Kidney glomerular epithelial cell (primary cell): ENCODE measurements around the gene GHITM.
"Not testable (repeated sequence)": the region's sequence is repeated elsewhere in the genome, so short reads cannot be mapped to it uniquely, and the experiment has no call there.

Source experiments
- DNase-seq: peaks from one replicate; lab custom pipeline; 2025; lab: John Stamatoyannopoulos, UW

Gene GHITM

DNA sequence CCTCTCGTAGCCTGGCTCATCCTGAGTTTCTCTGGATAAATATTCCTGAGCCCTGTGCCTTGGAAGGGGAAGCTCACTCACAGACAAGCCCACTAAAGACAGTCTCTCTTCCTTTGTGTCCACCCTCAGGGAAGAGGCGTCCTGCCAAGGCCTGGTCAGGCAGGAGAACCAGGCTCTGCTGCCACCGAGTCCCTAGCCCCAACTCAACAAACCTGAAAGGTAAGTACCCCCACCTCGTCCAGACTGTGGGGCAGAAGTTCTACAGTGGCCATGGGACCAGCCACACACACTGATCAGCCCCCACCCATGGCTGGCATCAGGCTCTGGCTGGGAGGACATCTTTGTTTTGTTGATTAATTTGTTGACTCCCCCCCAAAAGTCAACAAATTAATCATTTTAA, 37.0 kb downstream of the GHITM start:
- no peak for DNase-seq

DNA sequence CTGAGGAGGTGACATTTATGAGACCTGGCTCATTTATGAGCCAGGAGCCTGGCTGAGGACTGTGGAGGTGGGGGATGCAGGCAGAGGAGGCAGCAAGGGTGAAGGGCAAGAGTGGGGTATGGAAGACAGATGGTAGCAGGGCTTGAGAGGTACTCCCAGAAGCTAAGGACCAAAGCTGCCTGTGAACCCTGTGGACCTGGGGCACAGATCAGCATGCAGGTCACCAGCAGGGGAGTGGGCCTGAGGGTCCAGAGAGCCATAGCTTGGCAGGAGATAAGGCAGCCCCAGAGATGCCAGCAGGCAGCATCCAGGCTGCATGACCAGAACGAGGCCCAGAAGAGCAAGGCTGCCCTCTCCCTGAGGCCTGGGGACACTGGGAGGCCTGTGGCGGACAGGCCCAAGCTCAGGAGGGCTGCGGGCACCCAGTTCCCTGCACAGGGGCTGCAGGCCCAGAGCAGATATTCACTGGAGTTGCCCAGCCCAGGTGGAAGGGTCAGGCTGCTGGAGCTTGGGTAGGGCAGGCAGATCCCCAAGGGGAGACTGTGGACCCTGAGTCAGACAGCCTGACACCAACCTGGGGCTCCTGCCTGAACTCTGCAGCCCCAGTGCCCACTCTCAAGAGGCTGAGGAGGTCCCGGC, 37.6 kb downstream of the GHITM start:
- DNase-seq = no peak

DNA sequence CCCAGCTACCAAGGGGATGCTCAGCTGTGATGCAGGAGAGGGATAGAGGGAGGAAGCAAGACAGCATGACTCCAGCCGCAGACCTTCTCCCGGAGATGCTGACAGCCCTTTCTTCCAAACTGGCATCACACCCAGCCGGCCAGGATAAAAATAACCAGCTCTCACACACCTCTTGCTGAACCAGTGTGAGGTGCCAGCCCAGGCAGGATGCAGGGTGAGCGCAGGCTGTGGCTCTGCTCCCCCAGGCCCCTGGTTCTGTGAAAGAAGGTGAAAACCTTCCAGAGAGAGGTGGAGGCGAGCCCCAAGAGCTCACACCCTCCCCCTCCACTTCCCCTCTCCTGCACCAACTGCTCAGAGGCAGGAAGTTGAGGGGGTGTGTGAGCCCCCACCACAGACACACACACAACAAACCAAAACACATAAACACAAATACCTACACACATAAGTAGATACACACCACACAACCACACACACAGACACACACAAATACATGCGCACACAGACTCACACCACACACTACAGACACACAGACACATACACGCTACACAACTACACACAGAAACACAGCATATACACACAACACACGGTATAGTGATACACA, 38.3 kb downstream of the GHITM start:
- DNase-seq = no peak

DNA sequence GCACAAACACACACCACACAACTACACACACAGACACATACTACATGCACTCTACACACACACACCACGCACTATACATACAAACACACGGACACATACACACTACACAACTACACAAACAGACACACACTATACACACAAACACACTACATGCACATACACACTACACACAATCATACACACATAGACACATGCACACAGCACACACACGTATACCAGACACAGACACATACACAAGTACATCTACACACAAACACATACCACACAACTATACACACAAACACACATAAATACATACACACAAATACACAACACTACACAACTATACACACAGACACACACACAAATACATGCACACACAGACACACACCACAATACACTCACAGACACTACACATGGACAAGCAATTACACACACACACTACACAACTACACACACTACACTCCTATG, 38.9 kb downstream of the GHITM start:
- no peak for DNase-seq

DNA sequence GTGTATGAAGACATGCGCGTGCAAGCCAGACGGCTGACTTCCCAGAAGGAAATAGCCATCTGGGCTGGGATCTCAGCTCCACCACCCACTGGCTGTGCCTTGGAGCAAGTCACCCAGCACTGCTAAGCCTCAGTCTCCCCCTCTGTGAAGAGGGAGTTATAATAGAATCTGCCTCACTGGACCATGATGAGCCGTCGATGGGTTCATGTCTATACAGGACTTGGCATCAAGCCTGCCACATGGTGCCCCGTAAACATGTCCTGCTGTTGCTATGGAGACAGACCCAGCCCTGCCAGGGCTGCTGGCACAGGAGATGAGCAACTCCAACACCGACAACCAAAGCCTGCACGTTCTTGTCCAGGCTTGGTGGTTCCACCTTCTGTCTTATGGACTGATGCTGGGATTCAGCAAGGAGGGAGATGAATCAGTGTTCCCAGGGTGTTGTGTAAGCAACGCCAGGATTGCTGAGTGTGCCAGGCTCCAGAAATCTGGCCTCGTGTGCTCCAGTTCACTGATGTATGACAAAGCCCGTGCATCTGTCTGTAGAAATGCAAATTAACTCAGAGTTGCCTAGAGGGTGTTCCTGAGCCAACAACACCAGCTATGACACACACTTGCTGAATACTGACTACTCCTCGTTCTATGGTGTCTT, 39.9 kb downstream of the GHITM start:
- peak; percentile 98 for DNase-seq

DNA sequence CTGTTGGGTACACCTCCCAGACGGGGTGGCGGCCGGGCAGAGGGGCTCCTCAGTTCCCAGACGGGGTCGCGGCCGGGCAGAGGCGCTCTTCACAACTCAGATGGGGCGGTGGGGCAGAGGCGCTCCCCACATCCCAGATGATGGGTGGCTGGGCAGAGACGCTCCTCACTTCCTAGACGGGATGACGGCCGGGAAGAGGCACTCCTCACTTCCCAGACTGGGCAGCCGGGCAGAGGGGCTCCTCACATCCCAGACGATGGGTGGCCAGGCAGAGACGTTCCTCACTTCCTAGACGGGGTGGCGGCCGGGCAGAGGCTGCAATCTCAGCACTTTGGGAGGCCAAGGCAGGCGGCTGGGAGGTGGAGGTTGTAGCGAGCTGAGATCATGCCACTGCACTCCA, 41.1 kb downstream of the GHITM start:
- not testable (repeated sequence) for DNase-seq

DNA sequence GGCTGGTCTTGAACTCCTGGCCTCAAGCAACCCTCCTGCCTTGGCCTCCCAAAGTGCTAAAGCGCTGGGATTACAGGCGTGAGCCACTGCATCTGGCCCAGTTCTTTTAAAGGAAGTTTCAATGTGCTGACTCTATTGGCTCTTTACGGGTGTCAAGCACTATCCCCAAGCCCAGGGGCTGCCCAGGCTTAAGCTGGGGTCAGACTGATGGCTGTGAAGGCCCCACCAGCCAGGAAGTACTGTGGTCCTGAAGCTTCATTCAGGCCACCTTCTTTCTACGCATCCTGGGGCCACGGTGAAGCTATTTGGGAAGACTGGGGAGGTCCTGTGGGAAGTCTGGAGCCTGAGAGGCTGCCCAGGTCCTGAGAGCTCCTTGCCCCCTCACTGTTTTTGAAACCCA, 42.3 kb downstream of the GHITM start:
- no peak for DNase-seq

DNA sequence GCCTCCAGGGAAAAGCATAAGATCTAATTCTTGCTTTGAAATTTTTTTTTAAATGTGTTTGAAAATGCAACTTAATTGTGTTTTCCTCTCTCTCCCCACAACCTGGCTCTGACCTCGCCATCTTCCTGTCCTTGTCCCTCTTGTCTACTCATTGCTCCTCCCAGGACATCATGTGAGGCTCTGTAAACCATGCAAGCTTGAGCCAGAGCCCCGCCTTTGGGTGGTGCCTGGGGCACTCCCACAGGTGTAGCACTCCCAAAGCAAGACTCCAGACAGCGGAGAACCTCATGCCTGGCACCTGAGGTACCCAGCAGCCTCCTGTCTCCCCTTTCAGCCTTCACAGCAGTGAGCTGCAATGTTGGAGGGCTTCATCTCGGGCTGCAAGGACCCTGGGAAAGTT, 45.2 kb downstream of the GHITM start:
- DNase-seq = no peak

DNA sequence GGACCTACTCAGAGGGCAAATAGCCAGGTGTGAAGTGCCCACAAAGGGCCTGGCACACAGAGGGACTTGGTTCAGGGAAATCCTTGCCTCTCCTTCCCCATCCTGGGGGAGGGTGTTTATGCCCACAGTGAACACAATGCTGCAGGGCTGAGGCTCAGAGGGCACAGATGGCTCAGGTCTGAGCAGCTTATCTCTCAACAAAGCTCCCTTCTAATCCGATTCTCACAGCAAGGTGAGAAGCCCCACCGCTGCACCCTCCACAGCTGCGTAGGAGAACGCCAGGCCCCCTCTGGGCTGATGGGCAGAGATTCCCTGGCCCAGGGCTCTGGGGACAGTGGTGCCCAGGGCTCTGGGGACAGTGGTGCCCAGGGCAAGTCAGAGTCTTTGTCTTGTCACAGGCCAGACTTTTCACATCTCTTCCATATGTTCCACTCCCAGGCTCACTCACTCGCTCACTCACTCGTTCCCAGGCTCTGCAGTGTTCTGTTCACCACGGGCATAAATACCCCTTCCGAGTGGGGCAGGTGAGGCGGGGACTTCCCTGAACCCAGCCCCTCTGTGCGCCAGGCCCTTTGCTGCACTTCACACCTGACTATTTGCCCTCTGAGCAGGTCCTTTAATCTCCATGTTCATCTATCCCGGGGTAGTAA, 46.3 kb downstream of the GHITM start:
- DNase-seq = no peak

DNA sequence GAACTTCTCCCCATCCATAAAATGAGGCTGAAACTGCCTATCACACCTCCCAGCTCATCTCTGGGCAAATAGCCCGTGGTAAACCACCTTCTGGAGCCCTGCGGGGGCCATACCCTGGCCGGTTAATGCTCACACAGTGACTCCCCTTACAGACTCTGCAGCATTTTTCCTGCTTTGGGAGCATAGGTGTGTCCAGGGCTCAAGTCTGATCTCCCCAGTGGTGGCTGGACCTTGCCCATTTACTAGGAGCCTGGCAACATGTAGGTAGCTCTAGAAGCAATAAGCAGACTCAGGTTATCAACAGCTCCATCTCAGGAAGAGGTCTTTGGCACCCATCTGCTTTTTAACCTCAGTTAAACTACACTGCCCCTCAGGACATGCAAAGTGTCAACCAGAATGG, 49.5 kb downstream of the GHITM start:
- no peak for DNase-seq

DNA sequence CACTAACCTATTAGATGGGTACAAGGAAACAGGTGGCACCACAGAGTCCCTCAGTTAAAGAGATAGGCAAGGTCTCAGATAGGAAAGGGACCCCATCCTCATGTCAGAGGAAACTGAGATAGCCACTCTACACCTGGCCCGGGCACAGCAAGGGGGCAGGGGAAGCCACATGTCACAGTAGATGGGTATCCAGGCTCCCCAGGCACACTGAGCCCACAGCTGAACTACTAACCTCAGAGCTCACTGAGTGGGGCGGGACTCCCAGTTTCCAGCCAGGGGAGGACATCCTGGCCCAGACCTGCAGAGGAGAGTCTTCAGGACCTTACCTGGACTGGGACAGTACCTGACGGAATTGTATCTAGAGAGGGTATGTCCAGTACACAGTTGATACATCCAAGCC, 51.3 kb downstream of the GHITM start:
- DNase-seq = no peak

DNA sequence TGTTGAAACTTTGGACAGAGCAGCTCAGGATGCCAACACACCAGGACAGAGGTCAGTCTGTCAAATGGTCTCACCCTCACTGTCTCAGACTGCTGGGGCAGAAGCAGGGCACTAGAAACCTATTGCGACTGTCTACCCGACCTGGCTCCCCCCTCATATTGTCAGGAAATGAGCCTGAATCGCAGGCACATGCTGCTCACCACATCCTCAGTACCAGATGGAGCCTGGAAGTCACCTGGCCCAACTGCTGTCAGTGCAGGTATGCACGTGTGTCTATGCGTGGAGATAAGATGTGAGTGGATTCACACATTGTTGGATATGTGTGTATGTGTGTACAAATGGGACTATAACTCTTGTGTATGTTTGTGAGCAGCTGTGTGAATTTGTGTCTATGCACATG, 51.8 kb downstream of the GHITM start:
- DNase-seq = no peak

DNA sequence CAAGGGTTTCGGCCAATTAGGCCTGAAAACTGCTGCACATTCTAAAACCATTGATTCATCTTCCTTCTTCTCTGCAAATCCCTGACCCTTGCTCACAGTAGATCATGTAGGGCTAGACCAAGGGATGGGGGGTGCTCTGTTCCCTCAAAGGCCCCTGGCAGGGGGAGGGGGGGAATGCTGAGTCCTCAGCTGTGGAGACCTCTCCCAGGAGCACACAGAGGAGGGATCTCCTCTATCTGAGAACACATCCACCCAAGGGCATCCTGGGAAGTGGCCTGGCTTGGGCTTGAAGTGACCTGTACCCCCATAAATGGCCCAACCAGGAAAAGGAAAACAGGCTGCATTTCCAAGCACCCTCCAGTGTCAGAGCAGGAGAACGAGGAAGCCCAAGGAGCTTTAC, 54.0 kb downstream of the GHITM start:
- DNase-seq = no peak

DNA sequence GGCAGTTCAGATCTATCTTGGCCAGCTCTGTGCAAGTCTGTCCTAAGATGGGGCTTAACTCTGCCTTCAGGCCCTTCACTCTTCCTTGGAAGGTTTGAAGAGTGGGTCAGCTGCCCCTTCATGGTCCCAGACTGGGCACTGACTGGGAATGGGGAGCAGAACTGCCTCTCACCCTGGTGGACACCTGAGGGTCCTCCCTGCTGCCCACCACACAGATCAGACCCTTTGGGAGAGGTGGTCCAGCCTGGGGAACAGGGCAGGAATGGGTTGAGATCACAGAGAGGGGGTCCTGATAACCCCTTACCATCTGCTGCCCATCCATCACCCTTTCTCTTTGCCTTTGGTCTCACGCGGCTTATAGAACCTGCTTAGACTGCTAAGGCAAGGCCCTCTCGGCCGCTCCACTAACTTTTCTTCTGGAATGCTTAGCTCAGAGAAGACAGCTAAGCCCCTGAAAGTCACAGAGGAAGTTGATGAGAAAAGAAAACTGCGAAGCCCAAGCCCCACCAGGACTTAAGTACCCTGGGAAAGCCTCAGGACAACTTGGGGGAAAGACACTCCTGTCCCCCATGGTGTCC, 54.6 kb downstream of the GHITM start:
- DNase-seq = no peak

DNA sequence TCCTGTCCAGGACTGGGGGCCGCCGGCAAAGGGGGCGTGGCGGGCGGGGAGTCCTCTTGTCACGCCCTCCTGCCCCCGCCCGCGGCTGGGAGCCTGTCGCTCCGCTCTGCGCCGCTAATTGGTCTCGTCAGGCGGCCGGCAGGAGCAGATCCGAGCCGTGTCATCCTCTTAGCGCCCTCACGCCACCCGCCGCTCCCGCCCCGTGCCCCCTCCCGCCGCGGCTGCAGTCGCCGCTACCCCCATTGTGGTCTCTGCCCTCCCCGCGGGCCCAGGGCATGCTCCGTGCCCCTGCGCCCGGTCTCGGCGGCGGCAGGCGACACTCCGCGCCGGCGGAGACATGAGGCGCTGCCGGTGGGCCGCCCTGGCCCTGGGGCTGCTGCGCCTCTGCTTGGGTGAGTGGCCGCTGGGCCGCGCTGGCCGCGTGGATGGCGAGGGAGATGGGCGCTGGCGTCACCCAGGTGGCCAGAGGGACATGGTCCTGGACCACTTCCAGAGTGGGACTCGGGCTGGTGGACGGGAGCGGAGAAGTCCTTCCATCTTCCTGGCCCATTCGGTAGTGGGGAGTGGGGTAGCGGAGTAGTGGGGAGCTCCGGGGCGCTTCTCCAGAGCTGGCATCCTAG, 55.2 kb downstream of the GHITM start, which contains the start of gene CDHR1:
Gene CDHR1, plus strand, starts transcription at position 114 of the 620 bp plus-strand sequence. Its CDS starts 224 bp downstream, at position 338.
- peak; percentile 27 for DNase-seq

DNA sequence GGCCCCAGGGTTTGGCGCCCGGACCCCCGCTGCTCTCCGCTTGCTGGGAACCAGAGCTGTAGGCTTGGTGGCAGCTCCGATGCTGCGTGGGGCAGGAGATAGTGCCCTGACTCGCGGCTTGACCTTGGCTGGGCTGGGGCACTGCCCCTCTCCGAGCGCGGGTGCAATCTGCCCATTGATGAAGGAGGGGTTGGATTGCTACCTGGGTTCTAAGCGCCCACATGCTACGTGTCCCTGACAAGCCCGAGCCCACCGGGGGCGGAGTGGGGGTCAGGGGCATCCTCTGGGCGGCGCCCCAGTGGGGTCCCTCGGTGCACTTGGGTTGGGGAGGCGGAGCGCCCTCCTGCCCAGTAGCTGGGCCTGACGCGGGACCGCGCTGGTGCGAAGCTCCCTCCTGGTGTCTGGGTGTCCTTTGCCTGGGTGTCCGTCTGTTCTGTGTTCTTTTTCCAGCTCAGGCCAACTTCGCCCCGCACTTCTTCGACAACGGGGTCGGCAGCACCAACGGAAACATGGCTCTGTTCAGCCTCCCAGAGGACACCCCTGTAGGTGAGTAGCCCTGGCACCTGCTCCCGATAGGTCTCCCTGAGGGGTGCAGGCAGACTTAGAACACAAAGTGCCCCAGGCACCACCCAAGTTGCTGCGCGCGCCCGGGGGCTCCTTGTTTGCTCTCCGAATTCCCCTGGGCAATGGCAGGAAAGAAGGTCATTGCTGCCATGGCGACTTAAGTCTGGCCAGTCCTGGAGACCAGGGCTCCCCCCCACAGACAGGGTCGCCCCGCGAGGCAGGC, 55.9 kb downstream of the GHITM start:
- DNase-seq = no peak

DNA sequence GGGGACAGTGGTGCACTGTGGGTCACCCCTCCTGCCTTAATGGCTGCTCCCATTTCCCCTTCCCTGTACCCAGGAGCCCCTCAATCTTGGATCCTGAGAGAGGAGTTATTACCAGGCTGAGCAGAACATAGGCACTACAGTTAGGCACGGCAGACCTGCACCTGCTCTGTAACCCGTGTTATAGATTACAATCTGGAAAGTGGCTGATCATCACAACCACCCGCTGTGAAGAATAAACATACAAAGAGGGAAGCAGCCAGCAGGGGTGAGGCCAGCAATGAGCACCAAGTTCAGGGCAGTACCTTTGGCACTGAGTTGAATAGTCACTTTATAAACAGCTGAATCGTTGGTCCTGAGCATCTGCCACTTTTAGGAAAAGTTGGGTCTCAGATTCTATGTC, 56.8 kb downstream of the GHITM start:
- no peak for DNase-seq

DNA sequence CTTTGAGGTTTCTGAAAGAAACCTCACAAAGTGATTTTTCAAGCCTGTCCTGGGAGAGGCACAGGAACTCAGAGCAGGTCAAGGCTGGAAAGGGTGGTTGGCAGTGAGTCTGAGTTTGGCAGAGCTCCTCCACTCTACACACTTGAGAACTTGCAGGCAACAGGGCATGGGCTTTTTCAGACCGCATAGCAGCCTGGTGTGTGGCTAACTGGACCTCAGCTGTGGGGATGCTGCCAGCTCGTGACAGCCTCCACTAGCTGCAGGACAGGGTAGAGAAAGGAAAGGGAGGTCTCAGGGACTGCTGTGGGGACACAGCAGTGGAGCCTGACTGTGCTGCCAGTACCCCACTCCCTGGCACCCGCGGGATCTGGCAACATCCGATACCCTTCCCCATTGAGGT, 57.6 kb downstream of the GHITM start:
- no peak for DNase-seq

DNA sequence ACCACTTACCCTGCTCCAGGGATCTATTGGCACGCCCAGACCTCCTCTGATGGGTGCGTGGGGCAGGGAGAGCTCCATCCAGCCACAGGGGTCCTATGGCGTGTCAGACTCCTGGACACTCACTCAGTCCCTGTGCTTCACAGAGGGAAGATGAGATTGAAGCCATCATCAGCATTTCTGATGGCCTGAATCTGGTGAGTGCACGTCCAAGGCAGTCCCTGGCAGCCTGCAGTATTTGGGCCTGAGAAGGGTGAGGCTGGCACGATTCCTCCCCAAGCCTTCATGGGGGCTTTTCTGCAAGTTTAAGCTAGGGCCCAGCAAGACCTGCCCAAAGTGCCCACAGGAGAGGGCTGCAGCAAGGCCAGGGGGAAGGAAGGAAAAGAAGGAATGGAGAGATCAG, 58.3 kb downstream of the GHITM start:
- DNase-seq = no peak

DNA sequence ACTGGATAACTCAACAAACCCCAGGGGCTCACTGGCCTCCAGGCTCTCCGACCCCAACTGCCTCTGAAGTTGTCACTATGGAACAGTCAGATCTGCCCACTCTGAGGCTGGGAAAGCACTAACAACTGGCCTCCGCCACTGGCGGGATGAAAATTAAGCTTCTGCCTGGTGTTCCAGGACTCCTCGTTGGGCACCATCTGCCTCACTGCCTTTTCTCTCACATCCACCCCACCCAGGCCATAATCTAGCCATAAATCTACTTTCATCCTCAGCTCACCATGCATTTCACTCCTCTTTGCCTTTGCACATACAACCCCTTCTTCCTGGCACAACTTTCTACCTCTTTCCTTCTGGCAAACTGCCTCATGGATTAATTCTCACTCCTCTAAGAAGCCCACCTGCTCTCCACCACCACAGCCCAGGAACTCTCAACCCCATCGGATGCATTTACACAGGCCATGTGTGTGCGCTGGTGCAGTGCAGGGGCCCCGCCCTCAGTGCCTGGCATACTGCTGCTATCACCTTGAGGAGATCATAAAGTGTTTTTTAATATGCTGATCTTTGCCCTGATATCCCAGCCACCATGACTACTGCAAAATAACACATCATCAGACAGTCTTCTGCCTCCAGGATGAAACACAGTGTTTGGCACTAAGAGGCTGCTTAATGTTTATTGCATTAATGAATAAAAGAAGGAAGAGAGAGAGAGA, 59.1 kb downstream of the GHITM start:
- no peak for DNase-seq
